ENCODE measurements around the gene TNS1.

TNS1 gene

DNA sequence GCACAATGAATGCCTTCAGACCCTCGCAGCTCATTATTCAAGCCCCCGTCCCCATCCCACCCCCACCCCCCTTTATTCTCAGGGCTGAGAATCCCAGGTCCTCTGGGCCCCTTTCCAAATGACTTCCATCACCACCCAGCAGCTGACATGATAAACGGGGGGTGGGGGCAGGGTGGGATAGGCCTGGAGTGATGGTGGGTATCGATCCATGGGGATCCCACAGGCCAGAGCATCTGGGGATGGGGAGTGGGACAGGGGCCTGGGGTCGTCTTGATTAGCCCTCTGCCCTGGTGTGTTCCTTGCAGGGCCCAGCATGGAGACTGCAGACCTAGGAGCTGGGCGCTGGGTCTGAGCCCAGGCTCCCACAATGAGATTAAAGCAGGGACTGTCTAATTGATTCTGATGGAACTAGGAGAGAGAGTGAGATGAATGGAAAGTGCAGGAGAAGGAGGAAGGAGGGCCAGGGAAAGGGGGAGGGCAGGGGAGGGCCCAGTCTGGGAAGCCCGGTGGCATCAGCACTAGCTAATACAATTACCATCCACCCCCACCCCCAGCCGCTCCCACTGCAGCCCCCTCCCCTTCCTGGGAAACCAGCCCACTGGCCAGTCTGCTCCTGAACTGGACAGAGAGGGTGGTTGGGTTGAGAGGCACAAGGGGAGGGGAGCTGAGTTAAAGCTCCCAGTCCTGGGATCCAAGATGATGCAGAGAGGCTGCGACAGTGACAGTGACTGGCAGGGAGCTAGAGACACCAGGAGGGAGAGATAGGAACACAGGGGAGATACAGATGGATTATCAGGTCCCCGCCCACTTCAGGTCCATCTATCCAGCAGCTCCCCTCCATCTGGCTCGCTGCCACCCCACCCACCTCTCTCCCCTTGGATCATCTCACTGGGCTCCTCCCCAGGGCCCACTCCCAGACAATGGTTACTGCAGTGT, 13.1 kb upstream of the TNS1 start:
- Histone ChIP-seq H4K20me1 (ENCODE audit: insufficient read depth) (no peaks in the 10 kb centered on the region), H3K4me2 (no peak overlapping the region), H3K27ac (no peak overlapping the region), H2AFZ (ENCODE audit: low read depth) (no peak overlapping the region), H3K27me3 (ENCODE audit: insufficient read depth, low read depth) (peaks cover 7% of the 10 kb centered on the region; the same call in 1 of the 2 replicates), H3K79me2 (ENCODE audit: insufficient read depth, low read depth) (no peaks in the 10 kb centered on the region), H3K9ac (no peak overlapping the region), H3K4me1 (ENCODE audit: low read depth, poor library complexity, severe bottlenecking) (no peaks in the 10 kb centered on the region), H3K4me3 (IDR thresholded peaks at IDR 0.05; ENCODE audit: insufficient read depth, low read depth, low read length) (no peak overlapping the region), H3K36me3 (ENCODE audit: insufficient read depth) (no peaks in the 10 kb centered on the region)
- no peak for TF ChIP-seq CTCF (conservative IDR thresholded peaks at IDR 0.05; ENCODE audit: low read depth, low read length)

- Histone ChIP-seq H3K27me3 (ENCODE audit: insufficient read depth, low read depth) (peaks cover 11% of the 10 kb centered on the region; the same call in 1 of the 2 replicates), H4K20me1 (ENCODE audit: insufficient read depth) (no peaks in the 10 kb centered on the region), H3K36me3 (ENCODE audit: insufficient read depth) (no peaks in the 10 kb centered on the region), H3K27ac (no peak overlapping the region), H3K9ac (no peak overlapping the region), H2AFZ (ENCODE audit: low read depth) (no peak overlapping the region), H3K4me3 (IDR thresholded peaks at IDR 0.05; ENCODE audit: insufficient read depth, low read depth, low read length) (no peak overlapping the region), H3K79me2 (ENCODE audit: insufficient read depth, low read depth) (no peaks in the 10 kb centered on the region), H3K4me1 (ENCODE audit: low read depth, poor library complexity, severe bottlenecking) (no peaks in the 10 kb centered on the region), H3K4me2 (no peak overlapping the region)
- TF ChIP-seq CTCF (conservative IDR thresholded peaks at IDR 0.05; ENCODE audit: low read depth, low read length) = no peak
Measured at GRCh38 chr2:218014706-218015585, 12.2 kb upstream of the TNS1 start.

DNA sequence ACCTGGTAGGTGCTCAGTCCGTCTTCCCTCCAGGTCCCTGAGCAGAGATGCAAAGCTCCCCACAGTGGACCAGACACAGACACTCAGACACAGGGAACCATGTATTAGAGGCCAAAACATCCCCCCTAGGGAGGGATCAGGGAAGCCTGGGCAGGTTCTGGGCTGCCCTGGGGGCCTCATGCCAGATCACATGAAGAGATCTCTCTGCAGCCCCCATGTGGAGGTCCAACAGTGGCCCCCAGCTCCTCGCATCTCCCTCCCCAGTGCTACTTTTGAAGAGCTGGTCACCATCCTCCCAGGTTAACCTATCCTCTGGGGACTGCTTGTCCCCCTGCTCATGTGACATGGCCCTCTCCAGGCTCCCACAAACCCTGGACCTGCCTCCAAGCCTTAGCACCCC, 10.5 kb upstream of the TNS1 start:
- Histone ChIP-seq H3K79me2 (ENCODE audit: insufficient read depth, low read depth) (no peaks in the 10 kb centered on the region), H2AFZ (ENCODE audit: low read depth) (no peak overlapping the region), H3K27me3 (ENCODE audit: insufficient read depth, low read depth) (peaks cover 11% of the 10 kb centered on the region; the same call in 1 of the 2 replicates), H3K36me3 (ENCODE audit: insufficient read depth) (no peaks in the 10 kb centered on the region), H3K4me2 (no peak overlapping the region), H3K4me1 (ENCODE audit: low read depth, poor library complexity, severe bottlenecking) (no peaks in the 10 kb centered on the region), H4K20me1 (ENCODE audit: insufficient read depth) (no peaks in the 10 kb centered on the region), H3K9ac (no peak overlapping the region), H3K4me3 (IDR thresholded peaks at IDR 0.05; ENCODE audit: insufficient read depth, low read depth, low read length) (no peak overlapping the region), H3K27ac (no peak overlapping the region)
- TF ChIP-seq CTCF (conservative IDR thresholded peaks at IDR 0.05; ENCODE audit: low read depth, low read length) = no peak

- no peak for TF ChIP-seq CTCF (conservative IDR thresholded peaks at IDR 0.05; ENCODE audit: low read depth, low read length)
- no peaks in the 10 kb centered on the region for H4K20me1 ChIP-seq (ENCODE audit: insufficient read depth)
- no peaks in the 10 kb centered on the region for H3K36me3 ChIP-seq (ENCODE audit: insufficient read depth)
- H2AFZ ChIP-seq (ENCODE audit: low read depth) = no peak overlapping the region
- peaks cover 11% of the 10 kb centered on the region; the same call in 1 of the 2 replicates for H3K27me3 ChIP-seq (ENCODE audit: insufficient read depth, low read depth)
- H3K4me2 ChIP-seq = no peak overlapping the region
- no peak overlapping the region for H3K9ac ChIP-seq
- H3K4me1 ChIP-seq (ENCODE audit: low read depth, poor library complexity, severe bottlenecking) = no peaks in the 10 kb centered on the region
- H3K79me2 ChIP-seq (ENCODE audit: insufficient read depth, low read depth) = no peaks in the 10 kb centered on the region
- H3K4me3 ChIP-seq (IDR thresholded peaks at IDR 0.05; ENCODE audit: insufficient read depth, low read depth, low read length) = no peak overlapping the region
- H3K27ac ChIP-seq = no peak overlapping the region
Measured at GRCh38 chr2:218012284-218012683, 9.5 kb upstream of the TNS1 start.

Data from KMS-11 (cell line).